HG03025 (cell line): ENCODE data around the gene MNX1.

Source experiments
- ATAC-seq: cut with Tn5 transposase; IDR thresholded peaks from one replicate; pipeline ENCODE4 v1.9.1; 2021; ENCODE audit warnings: mild to moderate bottlenecking, moderate library complexity; ENCODE audit not compliant: unreplicated experiment, low FRiP score

The MNX1 gene

GRCh38 chr7:157033483-157034473, 23.3 kb upstream of the MNX1 start:
- ATAC-seq: no peak

GRCh38 chr7:157032644-157033482, 22.4 kb upstream of the MNX1 start:
- no peak for ATAC-seq

- ATAC-seq: no peak
These were observed 21.7 kb upstream of the MNX1 start for GRCh38 chr7:157032128-157032527.

- ATAC-seq: no peak
These were observed 17.9 kb upstream of the MNX1 start for GRCh38 chr7:157028199-157028903.

- ATAC-seq: no peak
These were observed 17.2 kb upstream of the MNX1 start for GRCh38 chr7:157027568-157028198.

GRCh38 chr7:157024716-157025115, 14.3 kb upstream of the MNX1 start:
- no peak for ATAC-seq

GRCh38 chr7:157023589-157023905, 13.1 kb upstream of the MNX1 start:
- ATAC-seq: no peak

GRCh38 chr7:157022681-157023588, 12.5 kb upstream of the MNX1 start:
- no peak for ATAC-seq

- ATAC-seq: no peak
These were observed 11.6 kb upstream of the MNX1 start for GRCh38 chr7:157021871-157022680.

GRCh38 chr7:157021071-157021870, 10.8 kb upstream of the MNX1 start:
- ATAC-seq: no peak

- ATAC-seq: no peak
These were observed 10.1 kb upstream of the MNX1 start for GRCh38 chr7:157020514-157021070.

- no peak for ATAC-seq
These were observed 9.4 kb upstream of the MNX1 start for GRCh38 chr7:157019718-157020451.

GRCh38 chr7:157018997-157019608, 8.6 kb upstream of the MNX1 start:
- no peak for ATAC-seq

GRCh38 chr7:157018328-157018996, 8.0 kb upstream of the MNX1 start:
- no peak for ATAC-seq

- no peak for ATAC-seq
These were observed 7.3 kb upstream of the MNX1 start for GRCh38 chr7:157017603-157018327.
